HG03097 (cell line): ENCODE data around the gene TSPAN9.

Source experiments
- ATAC-seq: cut with Tn5 transposase; IDR thresholded peaks from one replicate; pipeline ENCODE4 v1.9.1; 2021; ENCODE audit not compliant: unreplicated experiment, low FRiP score

TSPAN9 gene

GRCh38 chr12:3075315-3075714 is 1.9 kb upstream of the TSPAN9 start:
- ATAC-seq: no peak

GRCh38 chr12:3077572-3078081 is 448 bp downstream of the TSPAN9 start:
- ATAC-seq: no peak

GRCh38 chr12:3078086-3078820 is 1.1 kb downstream of the TSPAN9 start:
- no peak for ATAC-seq

- ATAC-seq: no peak
Measured at GRCh38 chr12:3081091-3081490, 3.9 kb downstream of the TSPAN9 start.

- ATAC-seq: no peak
Measured at GRCh38 chr12:3081886-3082285, 4.7 kb downstream of the TSPAN9 start.

GRCh38 chr12:3083241-3083920 is 6.2 kb downstream of the TSPAN9 start:
- ATAC-seq: no peak

- no peak for ATAC-seq
Measured at GRCh38 chr12:3083921-3084347, 6.8 kb downstream of the TSPAN9 start.

- ATAC-seq: no peak
Measured at GRCh38 chr12:3084742-3085141, 7.6 kb downstream of the TSPAN9 start.

GRCh38 chr12:3085341-3086139 is 8.4 kb downstream of the TSPAN9 start:
- ATAC-seq: no peak

GRCh38 chr12:3086211-3086610 is 9.0 kb downstream of the TSPAN9 start:
- ATAC-seq: no peak

GRCh38 chr12:3086729-3087323 is 9.6 kb downstream of the TSPAN9 start:
- no peak for ATAC-seq

- no peak for ATAC-seq
Measured at GRCh38 chr12:3087758-3088650, 10.8 kb downstream of the TSPAN9 start.

- ATAC-seq: no peak
Measured at GRCh38 chr12:3089588-3089987, 12.4 kb downstream of the TSPAN9 start.

- no peak for ATAC-seq
Measured at GRCh38 chr12:3090240-3091037, 13.3 kb downstream of the TSPAN9 start.

GRCh38 chr12:3091038-3091319 is 13.8 kb downstream of the TSPAN9 start:
- ATAC-seq: no peak

- no peak for ATAC-seq
Measured at GRCh38 chr12:3091382-3092241, 14.4 kb downstream of the TSPAN9 start.

- no peak for ATAC-seq
Measured at GRCh38 chr12:3092764-3093163, 15.6 kb downstream of the TSPAN9 start.

- no peak for ATAC-seq
Measured at GRCh38 chr12:3097186-3097804, 20.1 kb downstream of the TSPAN9 start.
